ENCODE data around the gene C1QTNF4.
A peak's percentile ranks its signal among the peaks of the same experiment; 100 is the strongest.
"Not testable (repeated sequence)": the region's sequence is repeated elsewhere in the genome, so short reads cannot be mapped to it uniquely, and the experiment has no call there.

Gene C1QTNF4

GRCh38 chr11:47565340-47566148 is 28.7 kb downstream of the C1QTNF4 start, which contains the start of gene PTPMT1:
PTPMT1 (plus strand) TSS chr11:47565599; CDS start chr11:47565623, 24 bp downstream.
- peak; percentile 90 for DNase-seq (ENCODE audit: low spot score)

GRCh38 chr11:47564933-47565339 is 29.3 kb downstream of the C1QTNF4 start:
- DNase-seq (ENCODE audit: low spot score), result no peak

GRCh38 chr11:47564366-47564765 is 29.8 kb downstream of the C1QTNF4 start:
- DNase-seq (ENCODE audit: low spot score), result not testable (repeated sequence)

- not testable (repeated sequence) for DNase-seq (ENCODE audit: low spot score)
These were observed 31.8 kb downstream of the C1QTNF4 start for GRCh38 chr11:47562393-47562792.

GRCh38 chr11:47560426-47560825 is 33.8 kb downstream of the C1QTNF4 start:
- no peak for DNase-seq (ENCODE audit: low spot score)

- DNase-seq (ENCODE audit: low spot score), result no peak
These were observed 35.5 kb downstream of the C1QTNF4 start for GRCh38 chr11:47558695-47559094.

- not testable (repeated sequence) for DNase-seq (ENCODE audit: low spot score)
These were observed 37.2 kb downstream of the C1QTNF4 start for GRCh38 chr11:47557004-47557403.

- no peak for DNase-seq (ENCODE audit: low spot score)
These were observed 40.8 kb downstream of the C1QTNF4 start for GRCh38 chr11:47553406-47553743.

- peak; percentile 94 for DNase-seq (ENCODE audit: low spot score)
These were observed 41.4 kb downstream of the C1QTNF4 start, which contains the start of gene CELF1 for GRCh38 chr11:47552566-47553405. CELF1 (minus strand) TSS chr11:47553132; CDS start chr11:47499523, 53,609 bp downstream.

GRCh38 chr11:47552056-47552565 is 42.1 kb downstream of the C1QTNF4 start:
- DNase-seq (ENCODE audit: low spot score), result peak; percentile 44

- peak; percentile 29 for DNase-seq (ENCODE audit: low spot score)
These were observed 43.1 kb downstream of the C1QTNF4 start for GRCh38 chr11:47551086-47551485.

- DNase-seq (ENCODE audit: low spot score), result no peak
These were observed 43.7 kb downstream of the C1QTNF4 start for GRCh38 chr11:47550288-47551047.

- not testable (repeated sequence) for DNase-seq (ENCODE audit: low spot score)
These were observed 47.9 kb downstream of the C1QTNF4 start for GRCh38 chr11:47546274-47546673.

GRCh38 chr11:47545298-47545697 is 48.9 kb downstream of the C1QTNF4 start:
- no peak for DNase-seq (ENCODE audit: low spot score)

GRCh38 chr11:47541070-47541469 is 53.1 kb downstream of the C1QTNF4 start:
- no peak for DNase-seq (ENCODE audit: low spot score)

- DNase-seq (ENCODE audit: low spot score), result no peak
These were observed 54.6 kb downstream of the C1QTNF4 start for GRCh38 chr11:47539681-47540039.
